ENCODE data around the gene PLK1.

PLK1 gene

DNA sequence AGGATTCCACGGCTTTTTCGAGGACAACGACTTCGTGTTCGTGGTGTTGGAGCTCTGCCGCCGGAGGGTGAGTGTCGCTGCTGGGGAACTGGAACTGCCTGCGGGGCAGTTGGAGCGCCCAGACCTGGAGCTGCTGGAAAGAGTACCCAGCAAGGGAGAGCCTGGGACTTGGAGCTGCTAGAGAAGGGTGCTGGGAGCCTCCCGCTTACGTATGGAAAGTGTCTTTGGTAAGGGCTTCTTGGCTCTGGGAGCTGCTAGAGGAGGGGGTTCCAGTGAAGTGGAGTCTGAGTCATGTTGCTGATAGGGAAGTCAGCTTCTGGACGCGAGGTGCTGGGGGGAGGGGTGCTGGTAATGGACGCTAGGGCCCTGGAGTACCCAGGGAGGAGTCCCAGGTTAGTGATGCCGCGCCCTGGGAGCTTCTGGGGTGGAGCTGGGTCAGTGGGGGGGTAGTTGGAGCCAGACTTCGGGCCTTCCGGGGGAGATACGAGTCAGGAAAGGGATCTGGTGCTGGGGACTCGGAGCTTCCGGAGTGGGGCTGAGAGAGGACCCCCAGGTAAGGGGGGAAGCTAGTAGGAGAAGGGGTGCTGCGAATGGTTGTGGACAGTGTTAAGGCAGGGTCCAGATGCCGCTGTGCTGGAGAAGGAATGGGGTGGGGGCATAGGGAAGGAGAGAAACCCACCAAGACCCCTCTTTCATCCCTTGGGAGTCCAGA is 741 bp downstream of the PLK1 start:
- no peaks in the 10 kb centered on the region for H3K9me3 ChIP-seq (replicated peaks; ENCODE audit: insufficient read depth, low read length)
- no peaks in the 10 kb centered on the region for H3K9me2 ChIP-seq (replicated peaks; ENCODE audit: insufficient read depth, low read length)
- DNase-seq: peak; percentile 37
- H4K20me1 ChIP-seq (ENCODE audit: insufficient read depth, low read length): no peaks in the 10 kb centered on the region
- H3K9ac ChIP-seq (ENCODE audit: low read length): peak overlapping the region; percentile 71
- H3K27ac ChIP-seq (ENCODE audit: low read length): peak overlapping the region; percentile 7; the same call in 1 of the 2 replicates
- H3K4me2 ChIP-seq (ENCODE audit: low read depth, low read length): peak overlapping the region; percentile 64
- H3K36me3 ChIP-seq (replicated peaks; ENCODE audit: insufficient read depth, low read length): peaks cover 10% of the 10 kb centered on the region; the same call in 1 of the 2 replicates
- H3K4me1 ChIP-seq (ENCODE audit: low read length): peaks cover 14% of the 10 kb centered on the region
- no peaks in the 10 kb centered on the region; the same call in 1 of the 2 replicates for H3F3A ChIP-seq (ENCODE audit: insufficient read depth, low read length)
- H3K79me2 ChIP-seq (ENCODE audit: low read length): peaks cover 55% of the 10 kb centered on the region
- peak overlapping the region; percentile 59 for H2AFZ ChIP-seq (ENCODE audit: low read length)
- no peaks in the 10 kb centered on the region for H3K27me3 ChIP-seq (replicated peaks; ENCODE audit: insufficient read depth, low read length)
- TF ChIP-seq, protein P1, sequence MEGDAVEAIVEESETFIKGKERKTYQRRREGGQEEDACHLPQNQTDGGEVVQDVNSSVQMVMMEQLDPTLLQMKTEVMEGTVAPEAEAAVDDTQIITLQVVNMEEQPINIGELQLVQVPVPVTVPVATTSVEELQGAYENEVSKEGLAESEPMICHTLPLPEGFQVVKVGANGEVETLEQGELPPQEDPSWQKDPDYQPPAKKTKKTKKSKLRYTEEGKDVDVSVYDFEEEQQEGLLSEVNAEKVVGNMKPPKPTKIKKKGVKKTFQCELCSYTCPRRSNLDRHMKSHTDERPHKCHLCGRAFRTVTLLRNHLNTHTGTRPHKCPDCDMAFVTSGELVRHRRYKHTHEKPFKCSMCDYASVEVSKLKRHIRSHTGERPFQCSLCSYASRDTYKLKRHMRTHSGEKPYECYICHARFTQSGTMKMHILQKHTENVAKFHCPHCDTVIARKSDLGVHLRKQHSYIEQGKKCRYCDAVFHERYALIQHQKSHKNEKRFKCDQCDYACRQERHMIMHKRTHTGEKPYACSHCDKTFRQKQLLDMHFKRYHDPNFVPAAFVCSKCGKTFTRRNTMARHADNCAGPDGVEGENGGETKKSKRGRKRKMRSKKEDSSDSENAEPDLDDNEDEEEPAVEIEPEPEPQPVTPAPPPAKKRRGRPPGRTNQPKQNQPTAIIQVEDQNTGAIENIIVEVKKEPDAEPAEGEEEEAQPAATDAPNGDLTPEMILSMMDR (IDR thresholded peaks at IDR 0.05; ENCODE audit: low read length): no peak
- no peak for TF ChIP-seq EZH2 (optimal IDR thresholded peaks at IDR 0.05; ENCODE audit: low read depth, low read length)
- TF ChIP-seq EZH2phosphoT487 (IDR thresholded peaks at IDR 0.05; ENCODE audit: low read length): no peak
- H3K4me3 ChIP-seq (ENCODE audit: low read length): peak overlapping the region; percentile 99

DNA sequence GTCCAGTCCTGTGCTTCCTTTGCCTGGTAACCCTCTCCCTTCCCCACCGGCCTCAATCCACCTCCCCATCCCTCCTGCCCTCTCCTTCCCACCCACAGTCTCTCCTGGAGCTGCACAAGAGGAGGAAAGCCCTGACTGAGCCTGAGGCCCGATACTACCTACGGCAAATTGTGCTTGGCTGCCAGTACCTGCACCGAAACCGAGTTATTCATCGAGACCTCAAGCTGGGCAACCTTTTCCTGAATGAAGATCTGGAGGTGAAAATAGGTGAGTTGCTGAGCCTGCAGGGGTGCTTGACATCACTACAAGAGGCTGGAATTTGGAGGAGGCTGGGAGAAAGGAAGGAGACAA is 1.3 kb downstream of the PLK1 start:
- Histone ChIP-seq H3K27ac (ENCODE audit: low read length) (peak overlapping the region; percentile 1; the same call in 1 of the 2 replicates), H3K4me3 (ENCODE audit: low read length) (peak overlapping the region; percentile 99), H3K27me3 (replicated peaks; ENCODE audit: insufficient read depth, low read length) (no peaks in the 10 kb centered on the region), H3F3A (ENCODE audit: insufficient read depth, low read length) (no peaks in the 10 kb centered on the region; the same call in 1 of the 2 replicates), H4K20me1 (ENCODE audit: insufficient read depth, low read length) (no peaks in the 10 kb centered on the region), H3K4me1 (ENCODE audit: low read length) (peaks cover 14% of the 10 kb centered on the region), H3K36me3 (replicated peaks; ENCODE audit: insufficient read depth, low read length) (peaks cover 10% of the 10 kb centered on the region; the same call in 1 of the 2 replicates), H2AFZ (ENCODE audit: low read length) (no peak overlapping the region), H3K9me3 (replicated peaks; ENCODE audit: insufficient read depth, low read length) (no peaks in the 10 kb centered on the region), H3K79me2 (ENCODE audit: low read length) (peaks cover 56% of the 10 kb centered on the region), H3K9ac (ENCODE audit: low read length) (peak overlapping the region; percentile 71; the same call in 1 of the 2 replicates), H3K4me2 (ENCODE audit: low read depth, low read length) (peak overlapping the region; percentile 64), H3K9me2 (replicated peaks; ENCODE audit: insufficient read depth, low read length) (no peaks in the 10 kb centered on the region)
- no peak for TF ChIP-seq EZH2phosphoT487 (IDR thresholded peaks at IDR 0.05; ENCODE audit: low read length)
- no peak for TF ChIP-seq EZH2 (optimal IDR thresholded peaks at IDR 0.05; ENCODE audit: low read depth, low read length)
- TF ChIP-seq, protein P1 (IDR thresholded peaks at IDR 0.05; ENCODE audit: low read length): no peak
- DNase-seq: peak; percentile 38

DNA sequence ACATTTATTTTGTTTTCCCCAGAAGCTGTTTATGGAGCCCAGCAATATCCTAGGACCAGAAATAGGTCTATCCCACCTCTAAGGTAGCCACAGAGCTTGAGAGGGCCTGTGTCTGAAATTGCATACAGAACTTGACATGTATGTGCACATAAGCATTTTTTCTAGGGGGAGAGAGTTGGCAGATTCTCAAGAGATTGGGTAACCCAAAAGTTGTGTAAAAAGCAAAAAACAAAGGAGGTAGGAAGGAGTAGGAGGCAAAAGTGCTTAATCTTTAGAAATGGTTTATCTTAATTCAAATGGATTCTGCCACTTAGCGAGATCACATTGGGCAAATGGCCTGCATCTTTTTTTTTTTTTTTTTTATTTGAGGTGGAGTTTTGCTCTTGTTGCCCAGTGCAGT is 3.5 kb downstream of the PLK1 start:
- H3K4me3 ChIP-seq (ENCODE audit: low read length): no peak overlapping the region
- H3K9me2 ChIP-seq (replicated peaks; ENCODE audit: insufficient read depth, low read length): no peaks in the 10 kb centered on the region
- H3K4me1 ChIP-seq (ENCODE audit: low read length): peaks cover 14% of the 10 kb centered on the region
- H3K9ac ChIP-seq (ENCODE audit: low read length): no peak overlapping the region
- no peak for DNase-seq
- no peak overlapping the region for H2AFZ ChIP-seq (ENCODE audit: low read length)
- H3K27ac ChIP-seq (ENCODE audit: low read length): no peak overlapping the region
- H4K20me1 ChIP-seq (ENCODE audit: insufficient read depth, low read length): no peaks in the 10 kb centered on the region
- H3F3A ChIP-seq (ENCODE audit: insufficient read depth, low read length): no peaks in the 10 kb centered on the region; the same call in 1 of the 2 replicates
- TF ChIP-seq, protein P1 (IDR thresholded peaks at IDR 0.05; ENCODE audit: low read length): no peak
- no peaks in the 10 kb centered on the region for H3K9me3 ChIP-seq (replicated peaks; ENCODE audit: insufficient read depth, low read length)
- no peaks in the 10 kb centered on the region for H3K27me3 ChIP-seq (replicated peaks; ENCODE audit: insufficient read depth, low read length)
- H3K36me3 ChIP-seq (replicated peaks; ENCODE audit: insufficient read depth, low read length): peaks cover 13% of the 10 kb centered on the region; the same call in 1 of the 2 replicates
- peaks cover 59% of the 10 kb centered on the region for H3K79me2 ChIP-seq (ENCODE audit: low read length)
- peak overlapping the region; percentile 64; the same call in 1 of the 2 replicates for H3K4me2 ChIP-seq (ENCODE audit: low read depth, low read length)
